Endothelial cell of umbilical vein (primary cell): ENCODE measurements around the gene VDR. TPM values are rescaled to one million over a fixed set of nuclear protein-coding genes. Genes with fewer than 3 reads are reported as not detected.

Experiments used
- BruUV-seq: library from RNA; stranded (reverse); fragments of 400-500 nt; replicated peaks from 2 replicates; lab custom pipeline; 2021; lab: Mats Ljungman, UMichigan
- CTCF ChIA-PET: fragments of 300-600, 350-600 bp; sonication (Branson Sonifier 250); formaldehyde crosslinking; loops from one replicate; lab custom pipeline; 2021; ENCODE audit warnings: antibody characterized with exemption, inconsistent platforms; lab: Charles Lee
- POLR2A ChIA-PET: fragments of 300-600, 350-600 bp; sonication (Branson Sonifier 250); formaldehyde crosslinking; loops from one replicate; lab custom pipeline; 2021; ENCODE audit warnings: antibody characterized with exemption, inconsistent platforms; lab: Charles Lee
- DNase-seq: peaks from one replicate; pipeline ENCODE4 v3.0.0-alpha.2; 2011; ENCODE audit warnings: low read depth, low spot score
- FAIRE-seq: peaks from 2 replicates; lab custom pipeline; 2011; peaks lifted over from hg19 to GRCh38; lab: Jason Lieb, UNC
- H2AFZ ChIP-seq: 2 replicates; pipeline ENCODE4 v1.6.0; 2012; ENCODE audit warnings: low read depth, low read length, control low read depth, inconsistent platforms
- H3K27ac ChIP-seq: 2 replicates; pipeline ENCODE4 v1.5.1; 2011; ENCODE audit warnings: low read depth, mild to moderate bottlenecking, control low read depth, low read length, moderate library complexity; ENCODE audit not compliant: insufficient read depth
- H3K27me3 ChIP-seq, 2 experiments: 2 replicates each; pipeline versions ENCODE4 v1.6.0 to v1.6.1; 2011; ENCODE audit warnings: low read length in 2 of 2, mixed read lengths in 1 of 2; ENCODE audit not compliant: control insufficient read depth in 2 of 2, insufficient read depth in 2 of 2
- H3K36me3 ChIP-seq, 2 experiments: 2 replicates in 1 of 2; 3 replicates in 1 of 2; pipeline ENCODE4 v1.5.1; 2011; ENCODE audit warnings: low read length in 2 of 2, mild to moderate bottlenecking in 1 of 2, moderate library complexity in 1 of 2; ENCODE audit not compliant: control insufficient read depth in 2 of 2, insufficient read depth in 2 of 2; ENCODE audit errors: extremely low read depth in 1 of 2
- H3K4me1 ChIP-seq: 3 replicates; pipeline ENCODE4 v1.5.1; 2011; ENCODE audit warnings: mild to moderate bottlenecking, low read length; ENCODE audit not compliant: control insufficient read depth, insufficient read depth; ENCODE audit errors: extremely low read depth
- H3K4me2 ChIP-seq: 2 replicates; pipeline ENCODE4 v1.6.1; 2011; ENCODE audit warnings: low read length, control low read depth, mixed read lengths; ENCODE audit not compliant: insufficient read depth
- H3K4me3 ChIP-seq, 3 experiments: fragments of 200-600 bp in 1 of 3; sonication (generic), shearing (Covaris generic) in 1 of 3; replicated peaks in 1 of 3; 2 replicates each; pipeline ENCODE4 v1.5.1; 2011 to 2016; ENCODE audit warnings: control low read depth in 3 of 3, low read length in 3 of 3, mild to moderate bottlenecking in 2 of 3, inconsistent platforms in 1 of 3, low read depth in 1 of 3, moderate library complexity in 1 of 3; ENCODE audit not compliant: insufficient read depth in 1 of 3
- H3K79me2 ChIP-seq: 2 replicates; pipeline ENCODE4 v1.6.0; 2012; ENCODE audit warnings: low read length, inconsistent platforms; ENCODE audit not compliant: control insufficient read depth, insufficient read depth
- H3K9ac ChIP-seq: replicated peaks from 2 replicates; pipeline ENCODE3; 2011; ENCODE audit warnings: low read length, control low read depth; ENCODE audit not compliant: insufficient read depth; ENCODE audit errors: extremely low read depth
- H3K9me1 ChIP-seq: replicated peaks from 3 replicates; pipeline ENCODE4 v1.6.0; 2011; ENCODE audit warnings: mild to moderate bottlenecking, low read length; ENCODE audit not compliant: control insufficient read depth, insufficient read depth; ENCODE audit errors: extremely low read depth
- H3K9me3 ChIP-seq: replicated peaks from 2 replicates; pipeline ENCODE4 v1.5.1; 2012; ENCODE audit warnings: low read length, inconsistent platforms; ENCODE audit not compliant: control insufficient read depth, insufficient read depth
- H4K20me1 ChIP-seq: replicated peaks from 2 replicates; pipeline ENCODE3; 2011; ENCODE audit warnings: mild to moderate bottlenecking, low read length; ENCODE audit not compliant: control insufficient read depth, insufficient read depth; ENCODE audit errors: extremely low read depth
- CTCF ChIP-seq, 2 donors: IDR thresholded peaks; 1 replicate in 1 of 2; 2 replicates in 1 of 2; pipeline ENCODE4 v1.5.1; 2011; ENCODE audit warnings: low read length in 2 of 2, mild to moderate bottlenecking in 2 of 2, moderate library complexity in 2 of 2, control low read depth in 1 of 2, inconsistent platforms in 1 of 2, low read depth in 1 of 2; ENCODE audit not compliant: insufficient read depth in 1 of 2; ENCODE audit errors: extremely low read depth in 1 of 2
- EZH2 ChIP-seq: IDR thresholded peaks from 2 replicates; pipeline ENCODE4 v1.6.1; 2012; ENCODE audit warnings: borderline replicate concordance, low read depth, mild to moderate bottlenecking, moderate library complexity, low read length, inconsistent platforms; ENCODE audit not compliant: severe bottlenecking
- FOS ChIP-seq: IDR thresholded peaks from 2 replicates; pipeline ENCODE4 v1.6.1; 2011; ENCODE audit warnings: mild to moderate bottlenecking, low read length, moderate library complexity, borderline replicate concordance; ENCODE audit not compliant: insufficient read depth
- GATA2 ChIP-seq: IDR thresholded peaks from 2 replicates; pipeline ENCODE4 v1.7.0; 2011; ENCODE audit warnings: low read depth, mild to moderate bottlenecking, moderate library complexity, mixed read lengths, low read length; ENCODE audit not compliant: insufficient read length, insufficient read depth
- JUN ChIP-seq: IDR thresholded peaks from 2 replicates; pipeline ENCODE4 v1.6.1; 2011; ENCODE audit warnings: borderline replicate concordance, low read depth; ENCODE audit not compliant: insufficient read length, insufficient read depth
- POLR2AphosphoS5 ChIP-seq: IDR thresholded peaks from 2 replicates; pipeline ENCODE4 v1.6.1; 2012; ENCODE audit warnings: low read depth, mild to moderate bottlenecking, control low read depth, low read length, moderate library complexity; ENCODE audit not compliant: insufficient read depth
- dilution Hi-C: fragments of 300-500 bp; cut with MboI; formaldehyde crosslinking; loops from one replicate; pipeline ENCODE4 v1.15.0; 2019; ENCODE audit warnings: low sequenced_read_pairs; ENCODE audit not compliant: extremely low pct_ligation_motif_present
- intact Hi-C: fragments of 100-400 bp; cut with micrococcal nuclease; formaldehyde crosslinking; loops from one replicate; pipeline ENCODE4 v1.10.0; 2022
- polyA plus RNA-seq, 4 experiments: library from polyadenylated mRNA; depleted of rRNA in 3 of 4; stranded (reverse) in 3 of 4; unstranded in 1 of 4; fragments of >200 nt; gene quantifications; 2 replicates each; pipeline versions ENCODE4 v1.2.1 to v1.2.3, GENCODE V29; 2011 to 2012; ENCODE audit warnings: missing spikeins in 1 of 4
- total RNA-seq: library from RNA; stranded (reverse); gene quantifications from 2 replicates; pipeline ENCODE4 v1.2.3, GENCODE V29; 2021

Gene VDR
- total and polyA plus RNA-seq, 2 donors (not counting 3 experiments of a cell fraction or from before 2014, with no cell fraction given), result 0.73 to 0.91 TPM

DNA sequence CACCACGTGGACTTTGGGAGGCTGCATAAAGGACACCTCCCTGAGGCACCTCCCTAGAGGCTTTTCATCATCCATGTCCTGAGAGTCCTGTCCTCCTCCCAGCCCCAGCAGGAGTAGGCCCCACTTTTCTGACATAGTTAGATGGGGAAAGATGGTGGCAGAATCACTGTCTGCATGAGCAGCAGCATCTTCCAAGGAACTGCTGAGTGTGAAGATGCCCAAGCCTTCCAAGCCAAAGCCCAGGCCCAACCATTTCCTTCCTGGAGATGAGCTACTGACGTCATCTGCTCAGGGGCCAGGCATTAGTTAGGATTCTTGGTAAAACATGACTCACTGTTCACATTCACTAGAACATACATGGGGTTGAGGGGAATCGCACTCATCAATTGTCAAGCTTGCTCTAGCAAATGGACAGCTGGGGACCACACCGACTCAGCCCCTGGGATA lies 37.3 kb downstream of the VDR start:
- Histone ChIP-seq H3K27ac (no peak overlapping the region), H3K9me1 (no peaks in the 10 kb centered on the region), H2AFZ (no peak overlapping the region), H3K36me3 (no peaks in the 10 kb centered on the region), H4K20me1 (no peaks in the 10 kb centered on the region), H3K4me2 (no peak overlapping the region), H3K9me3 (no peaks in the 10 kb centered on the region), H3K9ac (no peak overlapping the region), H3K79me2 (no peaks in the 10 kb centered on the region), H3K27me3 (no peaks in the 10 kb centered on the region), H3K4me1 (peaks cover 6% of the 10 kb centered on the region), H3K4me3 (no peak overlapping the region)
- peak; percentile 67 for TF ChIP-seq FOS
- no peak for TF ChIP-seq GATA2
- peak; percentile 77 for TF ChIP-seq JUN
- POLR2A ChIA-PET, result no interaction called here
- DNase-seq (peak; percentile 63), FAIRE-seq (no peak)
- intact Hi-C loops (no loop called here), dilution Hi-C loops (no loop called here)
- BruUV-seq, result no TSS peak
- CTCF ChIA-PET, result interaction anchor here (1.0 to 1.8 kb wide), 6 partner anchors 18 to 751 kb away, joined by 3 to 8 read pairs (median 4); partner anchors contain the start of genes TMEM106C and VDR

GRCh38 chr12:47864646-47865235 lies 40.1 kb downstream of the VDR start:
- BruUV-seq, result no TSS peak
- no peaks in the 10 kb centered on the region for H3K9me1 ChIP-seq
- H3K27ac ChIP-seq, result no peak overlapping the region
- no peak for FAIRE-seq
- H4K20me1 ChIP-seq, result no peaks in the 10 kb centered on the region
- H2AFZ ChIP-seq, result no peak overlapping the region
- dilution Hi-C loops, result no loop called here
- no peak overlapping the region for H3K4me2 ChIP-seq
- H3K4me3 ChIP-seq, result no peak overlapping the region
- no peaks in the 10 kb centered on the region for H3K79me2 ChIP-seq
- H3K4me1 ChIP-seq, result peaks cover 6% of the 10 kb centered on the region
- no peaks in the 10 kb centered on the region for H3K27me3 ChIP-seq
- H3K9ac ChIP-seq, result no peak overlapping the region
- TF ChIP-seq GATA2 (no peak), CTCF (IDR thresholded peaks at IDR 0.05; ENCODE audit: extremely low read depth in 1 of 2, insufficient read depth in 1 of 2, low read depth in 1 of 2, low read length in 2 of 2) (no peak), EZH2 (no peak), FOS (no peak), POLR2AphosphoS5 (no peak)
- intact Hi-C loops, result no loop called here
- H3K36me3 ChIP-seq, result no peaks in the 10 kb centered on the region
- CTCF ChIA-PET, result no interaction called here
- no peaks in the 10 kb centered on the region for H3K9me3 ChIP-seq
- POLR2A ChIA-PET, result no interaction called here
- DNase-seq, result no peak
